ENCODE results near the gene CARD10. TPM values are rescaled to one million over a fixed set of nuclear protein-coding genes. Genes with fewer than 3 reads are reported as not detected.
"Not testable (repeated sequence)": the region's sequence is repeated elsewhere in the genome, so short reads cannot be mapped to it uniquely, and the experiment has no call there.

Gene CARD10
- total and polyA plus RNA-seq, 2 donors: 4.5 to 16.6 TPM

DNA sequence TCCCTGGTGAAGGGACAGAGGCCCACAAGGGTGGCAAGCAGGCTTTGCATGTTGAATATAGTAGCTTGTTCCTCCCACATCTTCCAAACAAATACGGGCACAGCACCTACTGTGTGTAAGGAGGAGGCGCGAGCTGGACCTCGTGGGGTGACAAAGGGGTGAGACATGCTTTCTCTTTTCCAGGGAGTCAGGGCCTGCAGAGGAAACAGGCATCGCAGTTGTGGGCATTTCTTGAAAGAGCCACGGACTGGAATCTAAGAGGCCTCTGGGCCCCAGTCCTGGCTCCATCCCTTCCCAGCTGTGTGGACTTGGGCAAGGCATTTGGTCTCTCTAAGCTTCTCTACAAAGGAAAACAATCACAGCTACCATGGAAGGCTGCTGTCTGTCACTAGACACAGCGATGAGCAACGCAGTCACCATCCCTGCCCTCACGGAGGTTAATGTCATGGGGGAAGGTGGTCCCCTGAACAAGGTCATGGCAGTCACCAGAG lies 28.1 kb upstream of the CARD10 start:
- DNase-seq (ENCODE audit: extremely low spot score): no peak
- 65% methylated on average over 9 of the region's 9 CpGs for WGBS
- H3K4me1 ChIP-seq (ENCODE audit: insufficient read depth): no peaks in the 10 kb centered on the region

DNA sequence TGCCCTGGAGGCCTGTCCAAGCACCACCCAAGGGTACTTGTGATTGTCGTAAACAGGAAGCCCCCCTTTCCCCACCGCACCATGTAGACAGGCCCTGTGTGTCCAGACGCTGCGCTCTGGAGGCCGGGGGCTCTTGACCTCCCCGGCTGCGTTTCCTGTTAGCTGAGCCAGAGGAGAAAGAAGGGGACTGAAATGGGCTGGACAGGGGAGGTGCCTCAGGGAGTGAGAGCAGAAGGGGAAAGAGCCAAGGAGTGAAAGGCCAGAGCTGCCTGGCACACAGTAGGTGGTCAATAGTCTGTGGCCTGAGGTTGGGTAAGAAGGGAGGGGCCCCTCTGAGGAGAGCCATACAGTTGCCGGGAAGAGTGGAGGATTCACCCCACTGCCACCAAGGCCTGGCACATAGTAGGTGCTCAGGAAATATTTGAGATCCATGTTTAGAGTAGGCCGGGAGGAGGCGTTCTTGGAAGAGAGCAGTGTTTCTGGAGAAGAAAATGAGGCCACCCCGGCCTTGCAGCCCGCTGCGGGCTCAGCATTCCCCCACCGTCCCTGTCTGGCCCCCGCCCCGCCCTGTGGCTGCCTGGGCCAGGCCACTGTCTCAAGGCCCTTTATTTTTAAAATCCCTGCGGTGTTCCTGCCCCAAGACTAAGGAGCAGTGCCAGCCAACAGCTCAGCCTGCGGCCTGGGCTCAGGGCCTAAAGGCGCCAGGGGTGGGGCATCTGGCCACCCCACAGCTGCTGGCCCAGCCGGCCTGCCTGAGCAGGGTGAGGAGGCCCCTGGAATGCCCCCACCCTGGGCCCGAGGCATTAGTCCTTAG lies 27.4 kb upstream of the CARD10 start:
- Histone ChIP-seq H3K4me3 (ENCODE audit: low read depth, low read length) (no peak overlapping the region), H3K4me1 (ENCODE audit: insufficient read depth) (no peaks in the 10 kb centered on the region), H3K27ac (ENCODE audit: low read depth) (peak overlapping the region; percentile 76), H3K36me3 (ENCODE audit: insufficient read depth) (no peaks in the 10 kb centered on the region)
- 33% methylated on average over 21 of the region's 21 CpGs for WGBS
- peak; percentile 70 for DNase-seq (ENCODE audit: extremely low spot score)

More for the DNA sequence above, 28.1 kb upstream of the CARD10 start:
- H3K4me3 ChIP-seq (ENCODE audit: low read depth, low read length): no peak overlapping the region
- peak overlapping the region; percentile 76 for H3K27ac ChIP-seq (ENCODE audit: low read depth)
- H3K36me3 ChIP-seq (ENCODE audit: insufficient read depth): no peaks in the 10 kb centered on the region

DNA sequence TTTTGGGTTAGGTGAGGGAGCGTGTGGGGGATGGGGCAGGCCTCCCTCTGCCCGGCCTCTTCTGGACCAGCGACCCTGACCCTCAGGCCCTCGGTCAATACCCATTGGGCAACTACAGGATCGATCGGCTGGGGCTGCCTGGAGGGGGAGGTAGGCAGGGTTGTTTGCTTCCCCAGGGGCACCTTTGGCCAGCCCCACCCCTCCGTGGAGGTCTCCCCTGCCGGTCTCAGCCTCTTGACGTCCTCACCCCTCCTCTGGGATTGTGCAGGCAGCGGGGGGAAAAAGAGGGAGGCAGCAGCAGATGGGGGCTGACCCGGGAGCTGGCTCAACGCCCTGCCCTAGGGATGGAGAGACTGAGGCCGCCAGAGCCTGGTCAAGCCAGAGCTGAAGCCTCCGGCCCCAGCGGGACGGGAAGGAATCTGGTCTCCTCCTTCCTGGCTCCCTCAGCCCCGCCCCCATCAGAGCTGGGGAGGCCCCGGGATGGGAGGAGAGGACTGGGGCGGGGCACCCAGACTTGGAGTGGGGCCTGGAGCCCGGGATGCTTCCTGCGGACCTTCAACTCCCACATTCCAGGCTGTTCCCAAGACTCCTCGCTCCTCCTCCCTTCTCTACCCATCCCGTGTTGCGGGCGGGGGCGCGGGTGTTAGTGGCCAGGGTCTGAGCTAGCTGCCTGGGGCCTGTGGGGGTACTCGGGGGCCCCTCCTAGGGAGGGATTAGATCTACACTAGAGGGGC lies 26.7 kb upstream of the CARD10 start:
- 9% methylated on average over 28 of the region's 28 CpGs for WGBS
- Histone ChIP-seq H3K36me3 (ENCODE audit: insufficient read depth) (no peaks in the 10 kb centered on the region), H3K4me3 (ENCODE audit: low read depth, low read length) (no peak overlapping the region), H3K27ac (ENCODE audit: low read depth) (peak overlapping the region; percentile 76), H3K4me1 (ENCODE audit: insufficient read depth) (no peaks in the 10 kb centered on the region)
- peak; percentile 81 for DNase-seq (ENCODE audit: extremely low spot score)

DNA sequence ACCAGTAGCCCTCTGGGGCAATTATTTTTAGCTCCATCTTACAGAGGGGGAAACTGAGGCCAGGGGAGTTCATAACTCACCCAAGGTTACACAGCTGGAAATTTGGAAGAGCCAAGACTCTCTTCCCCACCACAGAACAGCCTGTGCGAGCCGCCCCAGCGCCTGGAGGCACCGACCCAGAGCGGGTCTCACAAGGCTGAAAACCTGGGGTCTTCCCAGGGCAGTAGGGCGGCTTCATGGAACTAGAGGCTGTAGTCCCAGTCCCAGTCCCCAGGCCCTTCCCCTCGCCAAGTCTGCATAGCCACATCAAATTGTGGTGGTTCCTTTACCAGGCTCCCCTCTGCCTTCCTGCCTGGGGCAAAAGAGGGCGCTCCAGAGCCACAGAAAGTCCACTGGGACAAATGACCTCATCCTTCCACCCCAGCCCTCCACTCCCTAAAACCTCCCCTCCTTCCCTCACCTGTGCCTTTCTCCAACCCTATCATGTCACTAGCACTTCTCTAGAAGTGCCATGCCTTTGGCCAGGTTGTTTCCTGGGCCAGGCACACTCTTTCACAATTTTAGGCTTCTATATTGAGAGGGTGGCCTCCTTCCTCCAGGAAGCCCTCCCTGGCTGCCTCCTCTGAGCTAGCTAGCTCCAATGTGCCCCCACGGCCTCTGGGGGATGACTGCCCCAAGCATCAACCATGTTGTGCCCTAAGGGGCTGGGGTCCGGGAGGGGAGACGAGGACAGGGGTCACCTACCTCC lies 25.9 kb upstream of the CARD10 start:
- DNase-seq (ENCODE audit: extremely low spot score): no peak

DNA sequence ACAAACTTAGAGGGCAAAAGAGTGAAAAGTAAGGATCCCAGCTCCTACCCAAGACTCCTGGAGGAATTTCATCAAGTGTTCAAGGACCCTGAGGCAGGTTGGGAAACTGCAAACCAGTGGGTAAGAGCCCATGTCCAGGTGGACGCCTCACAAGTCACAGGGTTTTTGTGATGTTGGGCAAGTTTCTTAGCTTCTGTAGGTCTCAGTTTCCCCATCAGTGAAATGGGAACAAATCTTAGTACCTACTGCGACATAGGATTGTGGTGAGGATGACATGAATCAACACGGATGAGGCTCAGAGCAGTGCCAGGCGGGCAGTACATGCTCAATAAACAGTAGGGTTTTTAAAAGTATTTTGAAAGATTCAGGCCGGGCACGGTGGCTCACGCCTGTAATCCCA lies 23.7 kb upstream of the CARD10 start:
- Histone ChIP-seq H3K36me3 (ENCODE audit: insufficient read depth) (no peaks in the 10 kb centered on the region), H3K27ac (ENCODE audit: low read depth) (no peak overlapping the region), H3K4me1 (ENCODE audit: insufficient read depth) (no peaks in the 10 kb centered on the region), H3K4me3 (ENCODE audit: low read depth, low read length) (no peak overlapping the region)
- WGBS: 88% methylated on average over 7 of the region's 7 CpGs
- no peak for DNase-seq (ENCODE audit: extremely low spot score)

More for the DNA sequence above, 25.9 kb upstream of the CARD10 start:
- 57% methylated on average over 11 of the region's 11 CpGs for WGBS
- peak overlapping the region; percentile 51 for H3K27ac ChIP-seq (ENCODE audit: low read depth)
- no peaks in the 10 kb centered on the region for H3K4me1 ChIP-seq (ENCODE audit: insufficient read depth)
- no peaks in the 10 kb centered on the region for H3K36me3 ChIP-seq (ENCODE audit: insufficient read depth)
- no peak overlapping the region for H3K4me3 ChIP-seq (ENCODE audit: low read depth, low read length)

DNA sequence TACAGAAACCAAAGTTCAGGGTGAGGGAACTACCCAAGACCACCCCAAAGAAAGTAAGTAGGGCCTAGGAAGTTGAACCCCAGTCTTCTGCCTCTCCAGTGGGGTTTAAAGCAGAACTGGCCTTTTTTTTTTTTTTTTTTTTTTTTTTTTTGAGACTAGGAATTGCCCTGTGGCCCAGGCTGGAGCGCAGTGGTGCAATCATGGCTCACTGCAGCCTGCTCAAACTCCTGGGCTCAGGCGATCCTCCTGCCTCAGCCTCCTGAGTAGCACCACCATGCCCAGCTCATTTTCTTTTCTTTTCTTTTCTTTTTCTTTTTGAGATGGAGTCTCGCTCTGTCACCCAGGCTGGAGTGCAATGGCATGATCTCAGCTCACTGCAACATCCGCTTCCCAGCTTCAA lies 23.2 kb upstream of the CARD10 start:
- not testable (repeated sequence) for DNase-seq (ENCODE audit: extremely low spot score); H3K4me1 ChIP-seq (ENCODE audit: insufficient read depth); H3K4me3 ChIP-seq (ENCODE audit: low read depth, low read length); H3K36me3 ChIP-seq (ENCODE audit: insufficient read depth); H3K27ac ChIP-seq (ENCODE audit: low read depth)
- WGBS: 93% methylated on average over 4 of the region's 4 CpGs

DNA sequence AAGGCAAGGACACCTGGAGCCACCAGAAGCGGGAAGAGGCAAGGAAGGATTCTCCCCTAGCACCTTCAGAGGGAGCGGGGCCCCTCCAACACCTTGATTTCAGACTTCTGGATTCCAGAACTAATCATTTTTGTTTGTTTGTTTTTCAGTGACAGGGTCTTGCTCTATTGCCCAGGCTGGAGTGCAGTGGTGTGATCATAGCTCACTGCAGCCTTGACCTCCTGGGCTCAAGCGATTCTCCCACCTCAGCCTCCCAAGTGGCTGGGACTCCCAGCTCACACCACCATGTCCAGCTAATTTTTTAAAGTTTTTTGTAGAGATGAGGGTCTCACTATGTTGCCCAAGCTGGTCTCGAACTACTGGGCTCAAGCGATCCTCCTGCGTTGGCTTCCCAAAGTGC lies 20.6 kb upstream of the CARD10 start:
- not testable (repeated sequence) for H3K4me1 ChIP-seq (ENCODE audit: insufficient read depth); H3K36me3 ChIP-seq (ENCODE audit: insufficient read depth); H3K27ac ChIP-seq (ENCODE audit: low read depth); DNase-seq (ENCODE audit: extremely low spot score); H3K4me3 ChIP-seq (ENCODE audit: low read depth, low read length)
- 96% methylated on average over 6 of the region's 6 CpGs for WGBS

DNA sequence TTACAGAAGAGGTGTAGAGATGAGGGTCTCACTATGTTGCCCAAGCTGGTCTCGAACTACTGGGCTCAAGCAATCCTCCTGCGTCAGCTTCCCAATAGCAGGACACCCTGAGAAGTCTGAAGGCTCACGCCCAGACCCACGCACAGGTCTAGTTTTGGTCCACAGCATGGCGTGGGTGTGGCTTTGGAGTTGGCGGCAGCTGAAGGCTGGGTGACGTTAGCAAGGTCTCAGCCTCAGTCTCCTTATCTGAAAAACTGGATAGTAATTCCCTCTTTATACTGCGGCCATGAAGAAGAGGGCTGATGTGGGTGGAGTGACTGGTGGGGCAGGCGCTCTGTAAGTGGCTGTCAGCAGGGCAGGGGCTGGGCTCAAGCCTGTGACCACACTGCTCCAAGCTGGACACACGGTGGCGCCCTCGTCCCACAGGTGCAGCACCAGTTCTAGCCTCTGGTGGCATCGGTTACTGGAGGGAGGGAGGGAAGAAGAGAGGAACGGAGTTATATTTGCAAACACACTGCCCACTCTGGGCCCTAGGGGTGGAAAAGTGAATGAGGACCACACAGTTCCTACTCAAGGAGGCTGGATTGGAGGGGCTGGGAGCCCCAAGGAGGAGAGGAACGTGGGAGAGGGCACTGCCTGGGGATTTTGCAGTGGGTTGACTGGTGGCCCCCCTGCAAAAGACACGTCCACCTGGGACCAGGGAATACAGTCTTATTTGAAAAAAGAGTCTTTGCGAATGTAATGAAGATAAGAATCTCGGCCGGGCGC lies 19.6 kb upstream of the CARD10 start:
- H3K4me3 ChIP-seq (ENCODE audit: low read depth, low read length): no peak overlapping the region

DNA sequence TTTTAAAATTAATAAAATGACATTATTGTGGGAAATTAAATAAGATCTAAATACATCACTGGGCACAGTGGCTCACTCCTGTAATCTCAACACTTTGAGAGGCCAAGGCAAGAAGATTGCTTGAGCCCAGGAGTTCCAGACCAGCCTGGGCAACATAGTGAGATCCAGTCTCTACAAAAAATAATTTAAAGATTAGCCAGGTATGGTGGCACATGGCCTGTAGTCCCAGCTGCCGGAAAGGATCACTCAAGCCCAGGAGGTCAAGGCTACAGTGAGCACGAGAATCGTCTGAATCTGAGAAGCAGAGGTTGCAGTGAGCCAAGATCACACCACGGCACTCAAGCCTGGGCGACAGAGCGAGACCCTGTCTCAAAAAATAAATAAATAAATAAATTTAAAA lies 15.9 kb upstream of the CARD10 start:
- H3K4me3 ChIP-seq (ENCODE audit: low read depth, low read length): no peak overlapping the region
- no peak overlapping the region for H3K27ac ChIP-seq (ENCODE audit: low read depth)
- WGBS: 91% methylated on average over 6 of the region's 6 CpGs
- no peak for DNase-seq (ENCODE audit: extremely low spot score)
- H3K36me3 ChIP-seq (ENCODE audit: insufficient read depth): no peaks in the 10 kb centered on the region
- no peaks in the 10 kb centered on the region for H3K4me1 ChIP-seq (ENCODE audit: insufficient read depth)

More for the DNA sequence above, 19.6 kb upstream of the CARD10 start:
- no peak overlapping the region for H3K27ac ChIP-seq (ENCODE audit: low read depth)
- peak; percentile 81 for DNase-seq (ENCODE audit: extremely low spot score)
- 17% methylated on average over 20 of the region's 20 CpGs for WGBS
- no peaks in the 10 kb centered on the region for H3K36me3 ChIP-seq (ENCODE audit: insufficient read depth)
- no peaks in the 10 kb centered on the region for H3K4me1 ChIP-seq (ENCODE audit: insufficient read depth)

DNA sequence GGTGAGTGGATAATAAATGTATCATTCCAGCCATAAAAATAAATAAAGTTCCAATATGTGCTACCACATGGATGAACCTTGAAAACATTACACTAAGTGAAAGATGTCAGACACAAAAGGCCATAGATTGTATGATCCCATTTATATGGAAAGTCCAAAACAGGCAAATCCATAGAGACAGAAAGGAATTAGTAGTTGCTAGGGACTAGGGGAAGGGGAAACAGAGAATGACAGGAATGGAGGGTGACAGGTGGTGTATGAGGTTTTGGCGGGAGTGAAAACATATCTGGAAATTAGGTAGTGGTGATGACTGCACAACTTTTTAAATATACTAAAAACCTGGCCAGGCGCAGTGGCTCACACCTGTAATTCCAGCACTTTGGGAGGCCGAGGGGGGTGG lies 15.2 kb upstream of the CARD10 start:
- DNase-seq (ENCODE audit: extremely low spot score): no peak
- Histone ChIP-seq H3K36me3 (ENCODE audit: insufficient read depth) (no peaks in the 10 kb centered on the region), H3K27ac (ENCODE audit: low read depth) (no peak overlapping the region), H3K4me3 (ENCODE audit: low read depth, low read length) (no peak overlapping the region), H3K4me1 (ENCODE audit: insufficient read depth) (no peaks in the 10 kb centered on the region)
- 89% methylated on average over 3 of the region's 3 CpGs for WGBS

DNA sequence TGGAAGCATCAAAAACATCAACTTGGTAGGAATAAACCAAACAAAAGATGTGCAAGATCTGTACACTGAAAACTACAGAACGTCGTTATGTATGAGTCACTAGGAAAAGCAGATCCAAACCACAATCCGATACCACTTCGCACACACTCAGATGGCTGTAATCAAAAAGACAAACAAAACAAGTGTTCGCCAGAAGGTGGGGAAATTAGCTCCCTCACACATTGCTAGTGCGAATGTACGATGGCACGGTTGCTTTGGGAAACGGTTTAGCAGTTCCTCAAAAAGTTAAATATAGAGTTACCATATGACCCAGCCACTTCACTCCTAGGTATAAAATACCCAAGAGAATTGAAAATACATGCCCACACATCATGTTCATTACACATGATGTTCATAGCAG lies 14.8 kb upstream of the CARD10 start:
- no peak overlapping the region for H3K4me3 ChIP-seq (ENCODE audit: low read depth, low read length)
- H3K27ac ChIP-seq (ENCODE audit: low read depth): no peak overlapping the region
- H3K4me1 ChIP-seq (ENCODE audit: insufficient read depth): no peaks in the 10 kb centered on the region
- WGBS: 45% methylated on average over 9 of the region's 9 CpGs
- DNase-seq (ENCODE audit: extremely low spot score): no peak
- H3K36me3 ChIP-seq (ENCODE audit: insufficient read depth): no peaks in the 10 kb centered on the region

DNA sequence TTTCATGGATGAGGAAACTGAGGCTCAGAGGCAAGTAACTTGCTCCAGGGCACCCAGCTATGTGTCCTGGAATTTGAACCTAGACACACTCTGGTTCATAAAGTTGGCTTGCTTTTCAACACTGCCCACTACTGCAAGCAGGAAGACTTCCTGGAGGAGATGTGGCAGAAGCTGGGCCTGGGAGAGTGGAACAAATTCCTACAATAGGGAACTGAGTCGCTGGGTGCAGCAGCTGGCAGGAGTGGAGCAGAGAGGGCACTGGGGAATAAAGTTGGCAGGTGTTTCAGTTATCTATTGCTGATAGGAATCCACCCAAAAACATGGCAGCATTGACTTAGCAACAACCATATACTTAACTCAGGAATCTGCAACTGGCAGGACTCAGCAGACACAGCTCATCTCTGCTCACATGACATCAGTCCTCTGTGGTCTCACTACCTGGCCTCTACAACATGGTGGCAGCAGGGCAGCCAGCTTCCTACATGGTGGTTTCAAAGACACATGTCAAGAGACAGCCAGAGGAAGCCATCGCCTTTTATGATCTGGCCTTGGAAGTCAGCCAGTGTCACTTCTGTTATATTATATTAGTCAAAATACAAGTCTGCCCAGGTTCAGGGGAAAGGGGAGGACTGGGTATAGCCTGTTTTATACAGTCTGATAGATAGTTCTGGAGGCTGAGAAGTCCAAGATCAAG lies 10.6 kb upstream of the CARD10 start:
- Histone ChIP-seq H3K4me3 (ENCODE audit: low read depth, low read length) (no peak overlapping the region), H3K4me1 (ENCODE audit: insufficient read depth) (no peaks in the 10 kb centered on the region), H3K36me3 (ENCODE audit: insufficient read depth) (no peaks in the 10 kb centered on the region), H3K27ac (ENCODE audit: low read depth) (no peak overlapping the region)
- WGBS: 76% methylated on average over 2 of the region's 2 CpGs
- DNase-seq (ENCODE audit: extremely low spot score): no peak
